Testis (tissue), 3 donors: Measurements from ENCODE around the gene SWSAP1. TPM values are rescaled to one million over a fixed set of nuclear protein-coding genes. Genes with fewer than 3 reads are reported as not detected.

Experiments
- DNase-seq: peaks from one replicate; pipeline ENCODE4 v3.0.0-alpha.2; 2019
- H3K27ac ChIP-seq, 2 donors: fragments of 200-600 bp; sonication (generic); one replicate each; pipeline ENCODE4 v1.5.1; 2019
- H3K27me3 ChIP-seq: fragments of 200-600 bp; sonication (generic); one replicate; pipeline ENCODE4 v1.5.1; 2019
- H3K36me3 ChIP-seq: fragments of 200-600 bp; sonication (generic); one replicate; pipeline ENCODE4 v1.5.1; 2017; ENCODE audit warnings: low read depth; ENCODE audit errors: missing control alignments
- H3K4me1 ChIP-seq: fragments of 200-600 bp; sonication (generic); one replicate; pipeline ENCODE4 v1.5.1; 2019
- H3K4me3 ChIP-seq, 2 donors: fragments of 200-600 bp; sonication (generic); one replicate each; pipeline ENCODE4 v1.5.1; 2017 to 2019
- H3K9me3 ChIP-seq: fragments of 200-600 bp; sonication (generic); one replicate; pipeline ENCODE4 v1.5.1; 2017
- POLR2A ChIP-seq: fragments of 450-650 bp; IDR thresholded peaks from one replicate; pipeline ENCODE4 v1.6.1; 2017; ENCODE audit warnings: antibody characterized with exemption, mild to moderate bottlenecking, moderate library complexity
- WGBS, 2 donors: methylation state at CpG; one replicate each; pipeline ENCODE4 v1.1.5; 2018; 5-methylcytosine and 5-hydroxymethylcytosine counted together
- intact Hi-C: fragments of 100-400 bp; cut with DNase I; formaldehyde crosslinking; loops from one replicate; pipeline ENCODE4 v1.15.1; 2023; ENCODE audit warnings: low total_unique reads
- polyA plus RNA-seq: library from polyadenylated mRNA; stranded (reverse); fragments of 350-450 nt; fragmentation: Illumina TruSeq; extraction: RNeasy Lipid Tissue Mini Kit (QIAGEN cat#74804); gene quantifications from one replicate; pipeline ENCODE4 v1.2.3, GENCODE V29; 2014; ENCODE audit warnings: low read depth, low replicate concordance; ENCODE audit not compliant: insufficient read depth
- total RNA-seq, 2 donors: library from RNA; depleted of rRNA; stranded (reverse); fragments of >200 nt; gene quantifications; one replicate each; pipeline ENCODE4 v1.2.3, GENCODE V29; 2016
- TF ChIP-seq, protein P1 (sequence below), 3 experiments: fragments of 450-650 bp in 2 of 3; fragments of 200-600 bp in 1 of 3; sonication (generic) in 1 of 3; IDR thresholded peaks; one replicate each; pipeline ENCODE4 v1.5.1; 2016 to 2019; ENCODE audit warnings: antibody characterized with exemption in 3 of 3, mild to moderate bottlenecking in 2 of 3, moderate library complexity in 1 of 3

SWSAP1 gene
- total and polyA plus RNA-seq, 3 donors from 2014 or later, result 4.9 to 7.0 (median 6.5) TPM

GRCh38 chr19:11364935-11365334 is 9.5 kb upstream of the SWSAP1 start:
- Histone ChIP-seq H3K27ac (no peak overlapping the region), H3K36me3 (no peaks in the 10 kb centered on the region)
- intact Hi-C loops, result no loop called here

GRCh38 chr19:11365557-11366117 is 8.8 kb upstream of the SWSAP1 start:
- 44 to 65% methylated on average over 7 of the region's 7 CpGs for WGBS, 2 donors
- TF ChIP-seq, protein P1, sequence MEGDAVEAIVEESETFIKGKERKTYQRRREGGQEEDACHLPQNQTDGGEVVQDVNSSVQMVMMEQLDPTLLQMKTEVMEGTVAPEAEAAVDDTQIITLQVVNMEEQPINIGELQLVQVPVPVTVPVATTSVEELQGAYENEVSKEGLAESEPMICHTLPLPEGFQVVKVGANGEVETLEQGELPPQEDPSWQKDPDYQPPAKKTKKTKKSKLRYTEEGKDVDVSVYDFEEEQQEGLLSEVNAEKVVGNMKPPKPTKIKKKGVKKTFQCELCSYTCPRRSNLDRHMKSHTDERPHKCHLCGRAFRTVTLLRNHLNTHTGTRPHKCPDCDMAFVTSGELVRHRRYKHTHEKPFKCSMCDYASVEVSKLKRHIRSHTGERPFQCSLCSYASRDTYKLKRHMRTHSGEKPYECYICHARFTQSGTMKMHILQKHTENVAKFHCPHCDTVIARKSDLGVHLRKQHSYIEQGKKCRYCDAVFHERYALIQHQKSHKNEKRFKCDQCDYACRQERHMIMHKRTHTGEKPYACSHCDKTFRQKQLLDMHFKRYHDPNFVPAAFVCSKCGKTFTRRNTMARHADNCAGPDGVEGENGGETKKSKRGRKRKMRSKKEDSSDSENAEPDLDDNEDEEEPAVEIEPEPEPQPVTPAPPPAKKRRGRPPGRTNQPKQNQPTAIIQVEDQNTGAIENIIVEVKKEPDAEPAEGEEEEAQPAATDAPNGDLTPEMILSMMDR (IDR thresholded peaks at IDR 0.05), result no peak
- TF ChIP-seq POLR2A, result no peak
- Histone ChIP-seq H3K27me3 (no peaks in the 10 kb centered on the region), H3K9me3 (no peaks in the 10 kb centered on the region), H3K27ac (no peak overlapping the region), H3K4me1 (no peaks in the 10 kb centered on the region), H3K4me3 (no peak overlapping the region), H3K36me3 (no peaks in the 10 kb centered on the region)
- DNase-seq, result peak; percentile 63
- intact Hi-C loops, result no loop called here

More at GRCh38 chr19:11364935-11365334, 9.5 kb upstream of the SWSAP1 start:
- WGBS, 2 donors, result 65 to 75% methylated on average over 5 of the region's 5 CpGs
- H3K27me3 ChIP-seq, result no peaks in the 10 kb centered on the region
- no peak for TF ChIP-seq POLR2A
- TF ChIP-seq, protein P1 (IDR thresholded peaks at IDR 0.05), result no peak
- no peak overlapping the region for H3K4me3 ChIP-seq
- H3K9me3 ChIP-seq, result no peaks in the 10 kb centered on the region
- no peak for DNase-seq
- no peaks in the 10 kb centered on the region for H3K4me1 ChIP-seq

DNA sequence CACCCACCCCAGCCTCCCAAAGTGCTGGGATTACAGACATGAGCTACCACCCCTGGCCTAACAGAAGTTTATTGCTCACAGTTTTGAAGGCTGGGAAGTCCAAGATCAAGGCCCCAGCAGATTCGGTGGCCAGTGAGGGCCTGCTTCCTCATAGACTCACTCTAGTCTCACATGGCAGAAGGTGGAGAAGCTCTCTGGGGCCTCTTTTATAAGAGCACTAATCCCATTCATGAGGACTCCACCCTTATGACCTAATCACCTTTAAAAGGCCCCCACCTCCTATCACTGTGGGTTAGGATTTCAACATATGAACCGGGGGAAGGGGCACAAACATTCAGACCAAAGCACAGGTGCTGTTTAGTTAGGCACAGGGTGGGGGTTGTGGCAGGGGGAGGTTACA is 6.9 kb upstream of the SWSAP1 start:
- H3K27me3 ChIP-seq, result no peaks in the 10 kb centered on the region
- H3K9me3 ChIP-seq, result no peaks in the 10 kb centered on the region
- TF ChIP-seq, protein P1 (IDR thresholded peaks at IDR 0.05), result no peak
- TF ChIP-seq POLR2A, result no peak
- no peak for DNase-seq
- H3K4me1 ChIP-seq, result no peaks in the 10 kb centered on the region
- no peak overlapping the region for H3K27ac ChIP-seq
- WGBS, 2 donors, result 83 to 85% methylated on average over 2 of the region's 2 CpGs
- intact Hi-C loops, result no loop called here
- no peak overlapping the region for H3K4me3 ChIP-seq
- H3K36me3 ChIP-seq, result no peaks in the 10 kb centered on the region

- no peak overlapping the region for H3K27ac ChIP-seq
- H3K4me1 ChIP-seq, result peaks cover 8% of the 10 kb centered on the region
- no peaks in the 10 kb centered on the region for H3K9me3 ChIP-seq
- 91 to 92% methylated on average over 2 of the region's 2 CpGs for WGBS, 2 donors
- no peaks in the 10 kb centered on the region for H3K36me3 ChIP-seq
- H3K27me3 ChIP-seq, result no peaks in the 10 kb centered on the region
- DNase-seq, result no peak
- no peak for TF ChIP-seq POLR2A
- TF ChIP-seq, protein P1 (IDR thresholded peaks at IDR 0.05), result no peak
- intact Hi-C loops, result loop anchor here (10.0 kb wide), 1 partner anchor 76 kb away; the partner anchor contains the start of gene TSPAN16
- no peak overlapping the region for H3K4me3 ChIP-seq
Measured at GRCh38 chr19:11370744-11371143, 3.7 kb upstream of the SWSAP1 start.
